Measurements from ENCODE around the gene CIAO3. TPM values are rescaled to one million over a fixed set of nuclear protein-coding genes. Genes with fewer than 3 reads are reported as not detected.

Gene CIAO3
- total RNA-seq, 2 experiments from 2014 or later, result 33.3 to 38.2 TPM

- H3K4me1 ChIP-seq (ENCODE audit: insufficient read depth, low read length), result peaks cover 28% of the 10 kb centered on the region
- Mint-ChIP-seq H3K4me3 (no peak overlapping the region), H3K27ac (no peak overlapping the region), H3K4me1 (ENCODE audit: low read depth) (peaks cover 4% of the 10 kb centered on the region), H3K36me3 (ENCODE audit: low read depth) (no peaks in the 10 kb centered on the region), H3K9me3 (no peaks in the 10 kb centered on the region), H3K27me3 (peaks cover 58% of the 10 kb centered on the region)
- peaks cover 53 to 56% of the 10 kb centered on the region in 2 experiments for H3K27me3 ChIP-seq (ENCODE audit: control insufficient read depth in 1 of 2, insufficient read depth in 2 of 2, low read length in 2 of 2)
- intact Hi-C loops (cut with DNase I, micrococcal nuclease), result loop anchor here (1.0 to 5.0 kb wide), 5 partner anchors 31 to 482 kb away; no protein-coding TSS in a partner anchor
- ATAC-seq (ENCODE audit: poor library complexity) (no peak), DNase-seq (no peak)
- TF ChIP-seq, protein P1, sequence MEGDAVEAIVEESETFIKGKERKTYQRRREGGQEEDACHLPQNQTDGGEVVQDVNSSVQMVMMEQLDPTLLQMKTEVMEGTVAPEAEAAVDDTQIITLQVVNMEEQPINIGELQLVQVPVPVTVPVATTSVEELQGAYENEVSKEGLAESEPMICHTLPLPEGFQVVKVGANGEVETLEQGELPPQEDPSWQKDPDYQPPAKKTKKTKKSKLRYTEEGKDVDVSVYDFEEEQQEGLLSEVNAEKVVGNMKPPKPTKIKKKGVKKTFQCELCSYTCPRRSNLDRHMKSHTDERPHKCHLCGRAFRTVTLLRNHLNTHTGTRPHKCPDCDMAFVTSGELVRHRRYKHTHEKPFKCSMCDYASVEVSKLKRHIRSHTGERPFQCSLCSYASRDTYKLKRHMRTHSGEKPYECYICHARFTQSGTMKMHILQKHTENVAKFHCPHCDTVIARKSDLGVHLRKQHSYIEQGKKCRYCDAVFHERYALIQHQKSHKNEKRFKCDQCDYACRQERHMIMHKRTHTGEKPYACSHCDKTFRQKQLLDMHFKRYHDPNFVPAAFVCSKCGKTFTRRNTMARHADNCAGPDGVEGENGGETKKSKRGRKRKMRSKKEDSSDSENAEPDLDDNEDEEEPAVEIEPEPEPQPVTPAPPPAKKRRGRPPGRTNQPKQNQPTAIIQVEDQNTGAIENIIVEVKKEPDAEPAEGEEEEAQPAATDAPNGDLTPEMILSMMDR (IDR thresholded peaks at IDR 0.05), result no peak
- H3K27ac ChIP-seq (ENCODE audit: low read depth in 1 of 2, low read length in 2 of 2), result no peak overlapping the region
- no peaks in the 10 kb centered on the region for H3K36me3 ChIP-seq (ENCODE audit: insufficient read depth, low read length)
- POLR2A ChIA-PET, result no interaction called here
- H3K9me3 ChIP-seq (ENCODE audit: control insufficient read depth in 1 of 2, insufficient read depth in 1 of 2, low read length in 2 of 2), result peaks cover 0 to 33% of the 10 kb centered on the region in 2 experiments
- CTCF ChIA-PET, result interaction anchor here (1.3 kb wide), 1 partner anchor 10 kb away, joined by 3 read pairs; the partner anchor contains the start of gene ANTKMT
- H3K4me3 ChIP-seq (ENCODE audit: low read length), result no peak overlapping the region
Measured at GRCh38 chr16:710500-711075, 30.2 kb downstream of the CIAO3 start.

DNA sequence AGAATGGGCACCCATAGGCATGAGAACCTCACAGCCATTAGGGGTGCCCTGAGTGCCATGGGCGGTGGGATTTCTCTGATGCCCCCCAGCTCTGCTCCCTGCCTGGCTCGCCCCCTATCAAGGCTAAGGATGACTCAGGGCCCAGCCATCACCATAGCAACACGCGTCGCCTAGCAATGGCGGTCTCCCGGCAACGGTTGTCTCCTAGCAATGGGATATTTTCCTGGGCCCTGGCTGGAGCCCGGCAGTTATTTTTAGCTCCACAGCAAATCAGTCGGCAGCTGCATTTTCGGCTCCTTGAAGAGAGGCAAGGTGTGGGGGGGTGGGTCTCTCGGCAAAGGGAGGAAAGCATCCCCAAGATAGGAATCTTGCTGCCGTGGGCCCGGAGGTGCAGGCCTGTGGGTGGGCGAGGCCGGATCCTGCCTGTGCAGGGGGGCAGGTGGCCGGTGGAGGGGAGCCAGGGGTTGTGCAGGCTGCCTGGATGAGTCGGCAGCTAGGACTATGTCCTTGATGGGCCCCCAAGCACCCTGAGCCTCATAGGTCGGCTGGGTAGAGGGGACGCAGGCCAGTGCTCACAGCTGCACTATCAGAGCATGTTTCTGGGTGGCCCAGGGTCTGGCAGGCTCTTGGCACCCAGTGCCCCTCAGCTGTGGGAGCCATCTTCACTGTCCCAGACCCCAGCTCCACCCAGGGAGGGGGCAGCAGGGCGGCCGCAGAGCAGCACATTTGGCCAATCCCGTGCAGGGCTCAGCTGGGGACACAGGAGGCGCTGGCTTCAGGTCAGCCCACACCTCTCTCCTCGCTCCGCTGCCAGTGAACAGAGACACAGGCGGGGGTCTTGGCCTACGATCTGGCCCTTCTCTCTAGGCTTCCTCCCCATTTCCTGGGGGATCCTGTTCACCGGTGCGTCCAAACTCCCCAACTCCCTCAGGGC is 31.0 kb downstream of the CIAO3 start:
- Mint-ChIP-seq H3K27me3 (peaks cover 58% of the 10 kb centered on the region), H3K4me3 (no peak overlapping the region), H3K27ac (no peak overlapping the region), H3K9me3 (no peaks in the 10 kb centered on the region), H3K36me3 (ENCODE audit: low read depth) (no peaks in the 10 kb centered on the region), H3K4me1 (ENCODE audit: low read depth) (peaks cover 4% of the 10 kb centered on the region)
- Histone ChIP-seq H3K27me3 (ENCODE audit: control insufficient read depth in 1 of 2, insufficient read depth in 2 of 2, low read length in 2 of 2) (peaks cover 55 to 59% of the 10 kb centered on the region in 2 experiments), H3K4me3 (ENCODE audit: low read length) (no peak overlapping the region), H3K4me1 (ENCODE audit: insufficient read depth, low read length) (peaks cover 31% of the 10 kb centered on the region), H3K9me3 (ENCODE audit: control insufficient read depth in 1 of 2, insufficient read depth in 1 of 2, low read length in 2 of 2) (peaks cover 0 to 35% of the 10 kb centered on the region in 2 experiments), H3K36me3 (ENCODE audit: insufficient read depth, low read length) (no peaks in the 10 kb centered on the region), H3K27ac (ENCODE audit: low read depth in 1 of 2, low read length in 2 of 2) (no peak overlapping the region)
- ChIA-PET POLR2A (interaction anchor here (0.8 kb wide), 1 partner anchor 11 kb away, joined by 3 read pairs; the partner anchor contains the start of gene ANTKMT), CTCF (interaction anchor here (1.3 kb wide), 1 partner anchor 11 kb away, joined by 3 read pairs; the partner anchor contains the start of gene ANTKMT)
- ATAC-seq (ENCODE audit: poor library complexity), result no peak
- TF ChIP-seq, protein P1 (IDR thresholded peaks at IDR 0.05), result no peak
- intact Hi-C loops (cut with DNase I, micrococcal nuclease), result loop anchor here in 1 of 2 experiments (2.0 to 5.0 kb wide), 3 partner anchors 342 to 482 kb away; no protein-coding TSS in a partner anchor
- no peak for DNase-seq

DNA sequence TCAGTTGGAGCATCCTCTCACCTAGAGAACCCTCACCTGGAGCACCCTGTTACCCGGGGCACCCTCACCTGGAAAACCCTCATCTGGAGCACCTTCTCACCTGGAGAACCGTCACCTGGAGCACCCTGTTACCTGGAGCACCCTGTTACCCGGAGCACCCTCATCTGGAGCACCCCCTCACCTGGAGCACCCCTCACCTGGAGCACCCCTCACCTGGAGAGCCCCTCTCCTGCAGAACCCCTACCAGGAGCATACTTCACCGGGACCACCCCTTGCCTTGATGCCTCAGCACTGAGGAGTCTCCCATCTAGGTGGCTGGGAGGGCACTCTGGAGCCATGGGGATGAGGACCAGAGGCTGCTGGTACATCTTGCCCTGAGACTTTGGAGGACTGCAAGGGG is 31.8 kb downstream of the CIAO3 start:
- intact Hi-C loops (cut with DNase I, micrococcal nuclease), result no loop called here
- Mint-ChIP-seq H3K27me3 (peaks cover 54% of the 10 kb centered on the region), H3K36me3 (ENCODE audit: low read depth) (no peaks in the 10 kb centered on the region), H3K27ac (no peak overlapping the region), H3K4me1 (ENCODE audit: low read depth) (peaks cover 4% of the 10 kb centered on the region), H3K9me3 (no peaks in the 10 kb centered on the region), H3K4me3 (no peak overlapping the region)
- ATAC-seq (ENCODE audit: poor library complexity) (no peak), DNase-seq (no peak)
- Histone ChIP-seq H3K4me3 (ENCODE audit: low read length) (no peak overlapping the region), H3K27me3 (ENCODE audit: control insufficient read depth in 1 of 2, insufficient read depth in 2 of 2, low read length in 2 of 2) (peaks cover 64 to 65% of the 10 kb centered on the region in 2 experiments), H3K4me1 (ENCODE audit: insufficient read depth, low read length) (peaks cover 29% of the 10 kb centered on the region), H3K36me3 (ENCODE audit: insufficient read depth, low read length) (no peaks in the 10 kb centered on the region), H3K9me3 (ENCODE audit: control insufficient read depth in 1 of 2, insufficient read depth in 1 of 2, low read length in 2 of 2) (peaks cover 0 to 43% of the 10 kb centered on the region in 2 experiments), H3K27ac (ENCODE audit: low read depth in 1 of 2, low read length in 2 of 2) (no peak overlapping the region)
- ChIA-PET POLR2A (interaction anchor here (0.8 kb wide), 1 partner anchor 12 kb away, joined by 3 read pairs; the partner anchor contains the start of gene ANTKMT), CTCF (no interaction called here)
- TF ChIP-seq, protein P1 (IDR thresholded peaks at IDR 0.05), result no peak
